GM19043 (cell line): ENCODE measurements around the gene CCNB2.
A peak's percentile ranks its signal among the peaks of the same experiment; 100 is the strongest.
"Not testable (repeated sequence)": the region's sequence is repeated elsewhere in the genome, so short reads cannot be mapped to it uniquely, and the experiment has no call there.

Source experiments
- ATAC-seq: cut with Tn5 transposase; IDR thresholded peaks from one replicate; pipeline ENCODE4 v1.9.1; 2021; ENCODE audit warnings: low read depth; ENCODE audit not compliant: unreplicated experiment

The CCNB2 gene

GRCh38 chr15:59104912-59105732 is at the start of gene CCNB2:
Gene CCNB2, plus strand, starts transcription at chr15:59105146. Its CDS starts 123 bp downstream, at chr15:59105269.
- peak; percentile 97 for ATAC-seq

GRCh38 chr15:59059076-59059597 is 45.8 kb upstream of the CCNB2 start:
- ATAC-seq: no peak

- ATAC-seq: no peak
Observed at GRCh38 chr15:59060348-59060747, 44.6 kb upstream of the CCNB2 start.

DNA sequence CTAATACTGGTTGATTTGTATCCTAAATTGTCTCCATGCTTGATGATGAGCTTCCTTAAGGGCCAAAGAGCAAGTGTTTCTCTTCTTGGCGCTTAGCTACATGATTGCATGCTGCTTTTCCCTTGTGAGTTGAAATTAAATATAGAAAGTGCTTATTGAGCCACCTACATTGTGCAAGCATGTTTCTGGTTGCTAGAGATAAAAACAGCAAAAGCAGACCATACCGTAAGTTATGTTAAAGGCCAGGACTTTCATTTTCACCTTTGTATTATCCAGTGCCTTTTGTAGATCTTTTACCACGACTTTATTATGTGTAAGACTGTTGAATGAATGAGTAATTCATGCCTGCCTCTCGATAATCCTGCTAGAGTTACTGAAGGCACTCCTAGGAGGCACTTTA is 41.9 kb upstream of the CCNB2 start:
- no peak for ATAC-seq

- no peak for ATAC-seq
Observed at GRCh38 chr15:59069430-59069829, 35.5 kb upstream of the CCNB2 start.

DNA sequence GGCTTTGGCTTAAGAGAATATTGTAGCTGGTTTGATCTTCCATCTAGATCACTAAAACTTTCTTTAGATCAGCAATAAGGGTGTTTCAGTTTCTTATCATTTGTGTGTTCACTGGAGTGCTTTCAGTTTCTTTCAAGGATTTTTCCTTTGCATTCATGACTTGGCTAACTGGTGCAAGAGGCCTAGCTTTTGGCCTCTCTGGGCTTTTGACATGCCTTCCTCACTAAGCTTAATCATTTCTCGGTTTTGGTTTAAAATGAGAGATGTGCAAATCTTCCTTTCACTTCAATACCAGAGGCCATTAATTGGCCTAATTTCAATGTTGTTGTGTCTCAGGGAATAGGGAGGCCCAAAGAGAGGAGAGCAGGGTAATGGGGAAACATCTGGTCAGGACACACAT is 30.3 kb upstream of the CCNB2 start:
- no peak for ATAC-seq

DNA sequence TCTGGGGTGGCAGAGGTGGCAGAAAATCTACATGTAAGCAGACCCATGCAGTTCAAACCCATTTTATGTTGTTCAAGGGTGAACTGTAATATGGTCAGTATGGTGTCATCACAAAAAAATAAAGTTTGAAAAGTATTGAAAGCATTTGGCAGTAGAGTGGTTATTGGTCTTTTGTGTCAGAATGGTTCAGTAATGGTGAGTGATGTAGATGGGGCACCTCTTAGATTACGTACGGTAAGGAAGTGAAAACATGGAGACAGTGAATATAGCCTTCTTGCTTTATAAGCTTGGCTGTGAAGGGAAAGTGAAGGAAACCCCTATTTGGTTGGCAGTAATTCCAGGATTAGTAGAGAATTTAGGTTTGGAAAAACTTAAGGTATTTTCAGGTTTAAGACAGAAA is 17.2 kb upstream of the CCNB2 start:
- no peak for ATAC-seq

- ATAC-seq: no peak
Observed at GRCh38 chr15:59094077-59094476, 10.9 kb upstream of the CCNB2 start.

DNA sequence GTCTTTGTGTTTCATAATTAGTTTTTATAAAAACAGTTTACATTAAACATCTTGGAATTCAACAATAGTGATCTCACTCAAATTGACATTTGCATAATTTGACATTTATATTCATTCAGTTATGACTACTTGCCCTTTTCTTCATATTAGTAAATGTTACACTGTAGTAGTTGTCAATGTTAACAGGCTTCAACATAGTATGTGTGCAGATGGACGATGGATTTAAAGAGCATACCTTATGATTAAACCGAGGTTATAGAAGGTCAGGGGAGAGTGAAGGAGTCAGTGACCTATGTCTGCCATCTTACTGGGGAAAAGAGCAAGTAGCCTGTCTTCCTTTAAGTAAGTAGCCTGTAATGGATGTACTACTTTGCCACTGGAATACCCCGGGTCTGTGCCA is 8.5 kb upstream of the CCNB2 start:
- ATAC-seq: no peak

GRCh38 chr15:59099162-59099685 is 5.7 kb upstream of the CCNB2 start:
- no peak for ATAC-seq

- peak; percentile 23 for ATAC-seq
Observed at GRCh38 chr15:59104602-59104911, 389 bp upstream of the CCNB2 start.

GRCh38 chr15:59105854-59106253 is 908 bp downstream of the CCNB2 start:
- no peak for ATAC-seq

GRCh38 chr15:59111251-59111650 is 6.3 kb downstream of the CCNB2 start:
- ATAC-seq: no peak

DNA sequence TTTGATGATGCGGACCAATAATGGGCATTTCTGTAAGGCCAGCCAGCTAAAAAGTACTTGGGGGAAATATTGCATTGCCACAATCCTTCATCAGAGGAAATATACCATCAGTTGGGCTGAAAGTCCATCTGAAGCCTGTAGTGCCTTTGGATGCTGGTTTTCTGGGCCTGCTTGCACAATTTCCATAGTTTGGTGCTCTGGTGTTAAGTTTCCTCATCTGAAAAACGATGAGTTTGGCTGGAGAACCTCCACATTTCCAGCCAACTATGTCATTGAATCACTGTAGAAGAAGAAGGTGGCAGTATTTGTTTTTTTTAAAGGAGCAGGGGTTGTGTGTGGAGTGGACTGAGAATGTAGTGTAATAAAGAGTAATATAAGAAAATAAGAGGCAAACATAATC is 10.1 kb downstream of the CCNB2 start:
- ATAC-seq: no peak

- no peak for ATAC-seq
Observed at GRCh38 chr15:59116141-59116540, 11.2 kb downstream of the CCNB2 start.

DNA sequence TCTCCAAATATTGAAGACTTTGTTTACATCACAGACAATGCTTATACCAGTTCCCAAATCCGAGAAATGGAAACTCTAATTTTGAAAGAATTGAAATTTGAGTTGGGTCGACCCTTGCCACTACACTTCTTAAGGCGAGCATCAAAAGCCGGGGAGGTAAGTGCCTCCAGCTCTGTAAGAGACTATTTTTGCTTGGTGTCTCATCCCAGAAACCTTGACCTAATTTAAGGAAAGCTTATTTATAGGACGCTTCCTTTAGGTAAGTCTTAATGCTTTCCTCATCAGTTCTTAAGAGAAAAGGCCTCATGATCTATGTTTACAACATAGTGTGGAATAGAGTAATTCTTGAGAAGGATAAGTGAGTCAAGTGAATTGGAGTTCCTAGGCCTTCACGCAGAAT is 11.8 kb downstream of the CCNB2 start:
- no peak for ATAC-seq

DNA sequence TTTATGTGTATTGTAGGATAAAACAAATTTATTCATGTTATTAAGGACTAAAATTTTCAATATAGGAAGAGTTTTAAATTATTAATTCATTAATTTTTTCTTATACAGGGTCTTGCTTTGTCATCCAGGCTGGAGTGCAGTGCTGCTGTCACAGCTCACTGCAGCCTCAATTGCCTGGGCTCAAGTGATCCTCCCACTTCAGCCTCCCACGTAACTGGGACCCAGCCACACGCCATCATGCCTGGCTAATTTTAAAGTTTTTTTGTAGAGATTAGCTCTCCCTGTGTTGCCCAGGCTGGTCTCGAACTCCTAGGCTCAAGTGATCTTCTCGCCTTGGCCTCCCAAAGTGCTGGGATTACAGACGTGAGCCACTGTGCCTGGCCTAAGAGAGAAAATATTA is 14.7 kb downstream of the CCNB2 start:
- no peak for ATAC-seq

- ATAC-seq: no peak
Observed at GRCh38 chr15:59120937-59121336, 16.0 kb downstream of the CCNB2 start.

DNA sequence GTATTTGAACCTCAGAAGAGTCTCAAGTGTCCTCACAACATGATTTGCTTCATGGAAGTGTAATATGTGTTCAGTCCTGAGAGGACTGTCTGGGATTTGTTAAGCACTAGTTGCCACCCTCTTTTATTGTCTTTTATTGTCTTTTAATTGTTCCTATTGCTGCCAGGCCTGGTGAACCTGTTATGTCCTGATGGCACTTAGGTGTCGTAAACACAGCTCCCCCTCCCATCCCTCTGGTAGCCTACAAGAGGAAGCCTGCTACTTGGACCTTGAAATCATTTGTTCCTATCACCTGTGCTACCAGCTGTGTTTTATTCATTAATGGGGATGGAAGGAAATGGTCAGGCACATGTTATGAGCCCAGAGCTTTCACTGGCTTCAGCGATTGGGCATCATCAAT is 19.3 kb downstream of the CCNB2 start:
- ATAC-seq: no peak

- ATAC-seq: not testable (repeated sequence)
Observed at GRCh38 chr15:59125683-59126082, 20.7 kb downstream of the CCNB2 start.

GRCh38 chr15:59127255-59127654 is 22.3 kb downstream of the CCNB2 start:
- ATAC-seq: not testable (repeated sequence)

DNA sequence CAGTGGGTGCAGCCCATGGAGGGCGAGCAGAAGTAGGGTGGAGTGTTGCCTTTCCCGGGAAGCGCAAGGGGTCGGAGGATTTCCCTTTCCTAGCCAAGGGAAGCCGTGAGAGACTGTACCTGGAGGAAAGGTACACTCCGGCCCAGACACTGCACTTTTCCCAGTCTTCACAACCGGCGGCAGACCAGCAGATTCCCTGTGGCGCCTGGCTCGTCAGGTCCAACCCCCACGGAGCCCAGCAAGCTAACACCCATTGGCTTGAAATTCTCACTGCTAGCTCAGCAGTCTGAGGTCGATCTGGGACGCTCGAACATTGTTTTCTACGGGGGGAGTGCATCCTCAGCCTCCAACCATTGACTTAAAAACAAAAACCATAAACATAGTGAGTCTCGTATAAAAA is 26.5 kb downstream of the CCNB2 start:
- ATAC-seq: no peak
